Esophagus muscularis mucosa (tissue), 4 donors: Measurements from ENCODE around the gene LASP1. TPM values are rescaled to one million over a fixed set of nuclear protein-coding genes. Genes with fewer than 3 reads are reported as not detected.

Experiments used
- DNase-seq: peaks from one replicate; pipeline ENCODE4 v3.0.0-alpha.2; 2017; ENCODE audit errors: extremely low spot score
- H3K27ac ChIP-seq, 4 donors: fragments of 200-600 bp; sonication (generic); replicated peaks in 1 of 4; 1 replicate in 3 of 4; 2 replicates in 1 of 4; pipeline ENCODE4 v1.5.1; 2016 to 2019; ENCODE audit warnings: mild to moderate bottlenecking in 1 of 4
- H3K27me3 ChIP-seq, 4 donors: fragments of 200-600 bp; sonication (generic); one replicate each; pipeline versions ENCODE4 v1.5.1 to v1.6.0; 2016 to 2019
- H3K36me3 ChIP-seq, 4 donors: fragments of 200-600 bp; sonication (generic); one replicate each; pipeline ENCODE4 v1.5.1; 2016 to 2019
- H3K4me1 ChIP-seq, 4 donors: fragments of 200-600 bp; sonication (generic); one replicate each; pipeline ENCODE4 v1.5.1; 2016 to 2019
- H3K4me3 ChIP-seq, 4 donors: fragments of 200-600 bp; sonication (generic); 1 replicate in 2 of 4; 2 replicates in 2 of 4; pipeline ENCODE4 v1.5.1; 2016 to 2019; ENCODE audit warnings: mild to moderate bottlenecking in 4 of 4, moderate library complexity in 1 of 4
- H3K9me3 ChIP-seq, 4 donors: fragments of 200-600 bp; sonication (generic); 1 replicate in 3 of 4; 2 replicates in 1 of 4; pipeline ENCODE4 v1.5.1; 2016 to 2019
- CTCF ChIP-seq, 3 experiments: fragments of 200-600 bp in 2 of 3; fragments of 450-650 bp in 1 of 3; sonication (generic) in 2 of 3; IDR thresholded peaks; one replicate each; pipeline ENCODE4 v1.5.1; 2017 to 2019; ENCODE audit warnings: antibody characterized with exemption in 3 of 3, mild to moderate bottlenecking in 2 of 3, moderate library complexity in 1 of 3
- EP300 ChIP-seq: sonication (generic); formaldehyde crosslinking; IDR thresholded peaks from one replicate; pipeline ENCODE4 v1.6.1; 2017; ENCODE audit warnings: antibody characterized with exemption
- POLR2A ChIP-seq: fragments of 450-650 bp; IDR thresholded peaks from one replicate; pipeline ENCODE4 v1.6.1; 2017; ENCODE audit warnings: antibody characterized with exemption, moderate library complexity, mild to moderate bottlenecking, low read depth
- POLR2AphosphoS5 ChIP-seq, 2 donors: sonication (generic); formaldehyde crosslinking; IDR thresholded peaks; one replicate each; pipeline ENCODE4 v1.6.1; 2017; ENCODE audit warnings: antibody characterized with exemption in 2 of 2
- WGBS: methylation state at CpG from one replicate; pipeline ENCODE4 v1.1.5; 2018; 5-methylcytosine and 5-hydroxymethylcytosine counted together
- intact Hi-C: fragments of 100-400 bp; cut with DNase I; formaldehyde crosslinking; loops from one replicate; pipeline ENCODE4 v1.15.1; 2023
- total RNA-seq, 4 donors: library from RNA; depleted of rRNA; stranded (reverse); fragments of >200 nt; gene quantifications; one replicate each; pipeline versions ENCODE4 v1.1.0 to v1.2.1, GENCODE V29; 2016

Gene LASP1
- total RNA-seq: 100 to 1,000 TPM in 1 of 4 donors, 10 to 100 TPM in 3; 46.9 to 102 (median 74.7) TPM

GRCh38 chr17:38869526-38870258 lies at the start of gene LASP1:
Gene LASP1, plus strand, starts transcription at chr17:38870058. Its CDS starts 132 bp downstream, at chr17:38870190.
- Histone ChIP-seq H3K27ac (peak within 1 kb of the TSS; percentile 95 to 98 (median 97)), H3K36me3 (no peaks in the 10 kb centered on the region), H3K4me1 (peaks cover 43 to 58% (median 52%) of the 10 kb centered on the region in 4 donors), H3K9me3 (no peaks in the 10 kb centered on the region), H3K27me3 (no peaks in the 10 kb centered on the region), H3K4me3 (peak within 1 kb of the TSS; percentile 80 to 98 (median 93))
- intact Hi-C loops: loop anchor here (5.0 kb wide), 2 partner anchors 38 to 283 kb away; partner anchors contain the start of gene PLXDC1
- peak; percentile 89 to 98 for TF ChIP-seq POLR2AphosphoS5 (IDR thresholded peaks at IDR 0.05)
- no peak for TF ChIP-seq CTCF (IDR thresholded peaks at IDR 0.05)
- TF ChIP-seq POLR2A: peak; percentile 78
- no peak for TF ChIP-seq EP300
- DNase-seq: peak; percentile 95
- WGBS: under 1% methylated on average over 20 of the region's 73 CpGs

- Histone ChIP-seq H3K27ac (peak within 1 kb of the TSS; percentile 96 to 99 (median 97)), H3K4me1 (peaks cover 18 to 42% (median 28%) of the 10 kb centered on the region in 4 donors), H3K27me3 (no peaks in the 10 kb centered on the region), H3K9me3 (no peaks in the 10 kb centered on the region), H3K4me3 (peak within 1 kb of the TSS; percentile 65 to 92 (median 76)), H3K36me3 (peaks cover 11 to 17% (median 14%) of the 10 kb centered on the region in 4 donors)
- intact Hi-C loops: loop anchor here (2.0 kb wide), 1 partner anchor 28 kb away; the partner anchor contains the start of gene RPL23
- peak; percentile 100 for DNase-seq
- WGBS: under 1% methylated on average over 37 of the region's 55 CpGs
- TF ChIP-seq POLR2A: peak; percentile 87
- peak; percentile 99 to 100 for TF ChIP-seq POLR2AphosphoS5 (IDR thresholded peaks at IDR 0.05)
- TF ChIP-seq CTCF (IDR thresholded peaks at IDR 0.05): peak in 1 of 3 experiments; percentile 26
- TF ChIP-seq EP300: no peak
Observed at GRCh38 chr17:38824899-38825761, 44.7 kb upstream of the LASP1 start, which contains the start of gene CWC25. Gene CWC25, minus strand, starts transcription at chr17:38825321. Its CDS starts 138 bp downstream, at chr17:38825183.

- Histone ChIP-seq H3K4me1 (peaks cover 18 to 42% (median 28%) of the 10 kb centered on the region in 4 donors), H3K9me3 (no peaks in the 10 kb centered on the region), H3K27ac (peak overlapping the region; percentile 96 to 99 (median 97)), H3K4me3 (peak overlapping the region; percentile 65 to 92 (median 76)), H3K36me3 (peaks cover 5 to 11% (median 7%) of the 10 kb centered on the region in 4 donors), H3K27me3 (no peaks in the 10 kb centered on the region)
- TF ChIP-seq POLR2A (no peak), POLR2AphosphoS5 (IDR thresholded peaks at IDR 0.05) (no peak), CTCF (IDR thresholded peaks at IDR 0.05) (no peak), EP300 (no peak)
- WGBS: 90% methylated on average over 17 of the region's 17 CpGs
- DNase-seq: no peak
- intact Hi-C loops: loop anchor here (2.0 kb wide), 1 partner anchor 27 kb away; the partner anchor contains the start of gene RPL23
Observed at GRCh38 chr17:38825762-38826247, 44.1 kb upstream of the LASP1 start.

- Histone ChIP-seq H3K27me3 (no peaks in the 10 kb centered on the region), H3K4me1 (peaks cover 0 to 9% (median 0%) of the 10 kb centered on the region in 4 donors), H3K9me3 (no peaks in the 10 kb centered on the region), H3K27ac (no peak overlapping the region), H3K4me3 (no peak overlapping the region), H3K36me3 (peaks cover 21 to 34% (median 28%) of the 10 kb centered on the region in 4 donors)
- 68% methylated on average over 13 of the region's 13 CpGs for WGBS
- no peak for TF ChIP-seq POLR2AphosphoS5 (IDR thresholded peaks at IDR 0.05)
- no peak for TF ChIP-seq EP300
- no peak for TF ChIP-seq CTCF (IDR thresholded peaks at IDR 0.05)
- TF ChIP-seq POLR2A: no peak
- DNase-seq: no peak
- intact Hi-C loops: no loop called here
Observed at GRCh38 chr17:38844261-38844757, 25.5 kb upstream of the LASP1 start.
